NB4 (cell line): ENCODE results near the gene LAMA5.

Experiments used
- CTCF ChIP-seq: IDR thresholded peaks from one replicate; pipeline ENCODE4 v1.5.1; 2012; ENCODE audit warnings: low read depth, low read length
- MAX ChIP-seq: IDR thresholded peaks from 2 replicates; pipeline ENCODE4 v1.6.1; 2011; ENCODE audit warnings: low read depth, low read length
- MYC ChIP-seq: IDR thresholded peaks from 2 replicates; pipeline ENCODE4 v1.6.1; 2011; ENCODE audit warnings: low read depth, low read length
- POLR2A ChIP-seq: IDR thresholded peaks from 2 replicates; pipeline ENCODE4 v1.6.1; 2011; ENCODE audit warnings: mild to moderate bottlenecking; ENCODE audit not compliant: insufficient read length; ENCODE audit errors: extremely low read depth

GRCh38 chr20:62381842-62382241, 14.7 kb upstream of the LAMA5 start:
- TF ChIP-seq CTCF (no peak), POLR2A (no peak), MAX (no peak), MYC (no peak)
